Measurements from ENCODE around the gene DIP2C. TPM values are rescaled to one million over a fixed set of nuclear protein-coding genes. Genes with fewer than 3 reads are reported as not detected.

The DIP2C gene
- total RNA-seq, 1 experiment from 2014 or later, result 11.0 TPM

DNA sequence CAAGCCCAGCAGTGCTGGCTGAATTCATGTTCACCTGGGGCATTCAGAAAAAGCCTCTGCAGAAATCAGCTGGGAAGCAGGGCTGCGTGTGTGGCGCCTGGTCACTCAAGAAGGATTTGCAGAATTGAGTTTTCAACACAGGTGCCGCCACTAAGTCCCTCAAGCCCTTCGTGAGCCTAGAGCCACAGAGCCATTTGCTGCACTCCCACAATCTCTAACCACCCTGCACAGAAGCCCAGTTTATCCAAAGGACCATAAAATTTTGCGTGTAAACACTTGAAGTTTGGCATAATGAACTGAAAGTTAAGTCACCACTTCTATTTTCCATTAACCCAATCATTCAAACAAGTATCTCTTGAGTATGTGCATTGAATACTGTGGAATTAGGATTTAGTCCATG, 136.2 kb downstream of the DIP2C start:
- no TSS peak for BruUV-seq (replicated peaks)
- Mint-ChIP-seq H3K9me3 (ENCODE audit: low read depth, unreplicated experiment) (no peaks in the 10 kb centered on the region), H3K4me1 (ENCODE audit: low read depth, unreplicated experiment) (peaks cover 8% of the 10 kb centered on the region), H3K4me3 (ENCODE audit: low read depth, unreplicated experiment) (no peak overlapping the region), H3K36me3 (ENCODE audit: insufficient read depth, unreplicated experiment) (no peaks in the 10 kb centered on the region), H3K27me3 (ENCODE audit: unreplicated experiment) (no peaks in the 10 kb centered on the region), H3K27ac (ENCODE audit: unreplicated experiment) (no peak overlapping the region)
- intact Hi-C loops (cut with micrococcal nuclease; ENCODE audit: unreplicated experiment), result no loop called here
- DNase-seq, result no peak
- CTCF ChIA-PET, result no interaction called here
- TF ChIP-seq, protein P1, sequence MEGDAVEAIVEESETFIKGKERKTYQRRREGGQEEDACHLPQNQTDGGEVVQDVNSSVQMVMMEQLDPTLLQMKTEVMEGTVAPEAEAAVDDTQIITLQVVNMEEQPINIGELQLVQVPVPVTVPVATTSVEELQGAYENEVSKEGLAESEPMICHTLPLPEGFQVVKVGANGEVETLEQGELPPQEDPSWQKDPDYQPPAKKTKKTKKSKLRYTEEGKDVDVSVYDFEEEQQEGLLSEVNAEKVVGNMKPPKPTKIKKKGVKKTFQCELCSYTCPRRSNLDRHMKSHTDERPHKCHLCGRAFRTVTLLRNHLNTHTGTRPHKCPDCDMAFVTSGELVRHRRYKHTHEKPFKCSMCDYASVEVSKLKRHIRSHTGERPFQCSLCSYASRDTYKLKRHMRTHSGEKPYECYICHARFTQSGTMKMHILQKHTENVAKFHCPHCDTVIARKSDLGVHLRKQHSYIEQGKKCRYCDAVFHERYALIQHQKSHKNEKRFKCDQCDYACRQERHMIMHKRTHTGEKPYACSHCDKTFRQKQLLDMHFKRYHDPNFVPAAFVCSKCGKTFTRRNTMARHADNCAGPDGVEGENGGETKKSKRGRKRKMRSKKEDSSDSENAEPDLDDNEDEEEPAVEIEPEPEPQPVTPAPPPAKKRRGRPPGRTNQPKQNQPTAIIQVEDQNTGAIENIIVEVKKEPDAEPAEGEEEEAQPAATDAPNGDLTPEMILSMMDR (IDR thresholded peaks at IDR 0.05; ENCODE audit: unreplicated experiment), result no peak

DNA sequence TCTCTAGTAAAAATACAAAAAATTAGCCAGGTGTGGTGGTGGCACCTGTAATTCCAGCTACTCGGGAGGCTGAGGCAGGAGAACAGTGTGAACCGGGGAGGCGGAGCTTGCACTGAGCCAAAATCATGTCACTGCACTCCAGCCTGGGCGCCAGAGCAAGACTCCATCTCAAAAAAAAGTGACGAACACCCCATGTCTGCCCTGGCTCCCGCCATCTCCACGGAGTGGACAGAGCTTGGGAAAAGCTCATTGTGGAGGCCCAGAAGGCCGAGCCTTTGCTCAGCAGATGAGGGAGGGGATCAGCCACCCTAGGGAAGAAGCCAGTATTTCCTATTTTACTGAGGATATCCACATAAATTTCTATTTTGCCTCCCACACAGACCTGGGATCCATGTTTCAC, 136.8 kb downstream of the DIP2C start:
- Mint-ChIP-seq H3K36me3 (ENCODE audit: insufficient read depth, unreplicated experiment) (no peaks in the 10 kb centered on the region), H3K27me3 (ENCODE audit: unreplicated experiment) (no peaks in the 10 kb centered on the region), H3K4me1 (ENCODE audit: low read depth, unreplicated experiment) (peaks cover 13% of the 10 kb centered on the region), H3K9me3 (ENCODE audit: low read depth, unreplicated experiment) (no peaks in the 10 kb centered on the region), H3K4me3 (ENCODE audit: low read depth, unreplicated experiment) (no peak overlapping the region), H3K27ac (ENCODE audit: unreplicated experiment) (no peak overlapping the region)
- CTCF ChIA-PET, result no interaction called here
- TF ChIP-seq, protein P1 (IDR thresholded peaks at IDR 0.05; ENCODE audit: unreplicated experiment), result no peak
- intact Hi-C loops (cut with micrococcal nuclease; ENCODE audit: unreplicated experiment), result no loop called here
- BruUV-seq (replicated peaks), result no TSS peak
- no peak for DNase-seq

- no peak overlapping the region for H3K4me3 Mint-ChIP-seq (ENCODE audit: low read depth, unreplicated experiment)
- no peak for DNase-seq
- intact Hi-C loops (cut with micrococcal nuclease; ENCODE audit: unreplicated experiment), result no loop called here
- no peaks in the 10 kb centered on the region for H3K27me3 Mint-ChIP-seq (ENCODE audit: unreplicated experiment)
- no peaks in the 10 kb centered on the region for H3K9me3 Mint-ChIP-seq (ENCODE audit: low read depth, unreplicated experiment)
- H3K4me1 Mint-ChIP-seq (ENCODE audit: low read depth, unreplicated experiment), result peaks cover 24% of the 10 kb centered on the region
- H3K27ac Mint-ChIP-seq (ENCODE audit: unreplicated experiment), result no peak overlapping the region
- BruUV-seq (replicated peaks), result no TSS peak
- H3K36me3 Mint-ChIP-seq (ENCODE audit: insufficient read depth, unreplicated experiment), result peaks cover 7% of the 10 kb centered on the region
- CTCF ChIA-PET, result no interaction called here
- TF ChIP-seq, protein P1 (IDR thresholded peaks at IDR 0.05; ENCODE audit: unreplicated experiment), result no peak
Measured at GRCh38 chr10:551373-552252, 137.9 kb downstream of the DIP2C start.

DNA sequence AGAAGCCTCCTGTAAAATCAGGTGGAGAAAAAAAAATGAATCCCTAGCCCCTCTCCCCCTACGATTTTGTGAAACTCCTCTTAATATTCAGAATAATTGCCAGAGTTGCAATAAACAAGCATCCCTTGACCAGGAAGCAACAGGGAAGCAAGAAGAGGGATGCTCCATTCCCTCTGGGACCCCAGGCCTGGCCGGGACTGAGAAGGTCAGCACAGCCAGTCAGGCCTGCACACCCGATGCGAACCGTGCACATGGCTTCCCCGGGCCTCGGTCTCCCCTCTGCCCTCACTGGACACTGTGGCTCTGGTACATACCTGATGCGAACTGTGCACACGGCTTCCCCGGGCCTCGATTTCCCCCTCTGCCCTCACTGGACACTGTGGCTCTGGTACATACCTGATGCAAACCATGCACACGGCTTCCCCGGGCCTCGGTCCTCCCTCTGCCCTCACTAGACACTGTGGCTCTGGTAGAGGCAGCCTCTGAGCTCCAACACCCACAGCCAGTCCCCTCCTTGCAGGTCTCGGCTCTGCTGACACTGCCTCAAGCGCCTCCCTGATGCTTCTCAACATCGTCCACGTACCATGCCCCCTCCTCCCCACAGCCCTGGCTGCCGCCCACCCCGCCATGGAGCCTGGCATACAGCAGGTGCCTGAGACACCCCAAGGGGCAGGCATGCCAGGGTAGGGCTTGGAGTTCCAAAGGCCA, 138.6 kb downstream of the DIP2C start:
- H3K27me3 Mint-ChIP-seq (ENCODE audit: unreplicated experiment), result no peaks in the 10 kb centered on the region
- no TSS peak for BruUV-seq (replicated peaks)
- CTCF ChIA-PET, result no interaction called here
- H3K4me3 Mint-ChIP-seq (ENCODE audit: low read depth, unreplicated experiment), result no peak overlapping the region
- peaks cover 29% of the 10 kb centered on the region for H3K4me1 Mint-ChIP-seq (ENCODE audit: low read depth, unreplicated experiment)
- peaks cover 10% of the 10 kb centered on the region for H3K36me3 Mint-ChIP-seq (ENCODE audit: insufficient read depth, unreplicated experiment)
- DNase-seq, result no peak
- TF ChIP-seq, protein P1 (IDR thresholded peaks at IDR 0.05; ENCODE audit: unreplicated experiment), result no peak
- intact Hi-C loops (cut with micrococcal nuclease; ENCODE audit: unreplicated experiment), result no loop called here
- H3K27ac Mint-ChIP-seq (ENCODE audit: unreplicated experiment), result no peak overlapping the region
- H3K9me3 Mint-ChIP-seq (ENCODE audit: low read depth, unreplicated experiment), result no peaks in the 10 kb centered on the region

Measured in Calu3 (cell line).